Measurements from ENCODE around the gene TWF2. TPM values are rescaled to one million over a fixed set of nuclear protein-coding genes. Genes with fewer than 3 reads are reported as not detected.
"Not testable (repeated sequence)": the region's sequence is repeated elsewhere in the genome, so short reads cannot be mapped to it uniquely, and the experiment has no call there.

TWF2 gene
- total and polyA plus RNA-seq, 12 donors = 13.6 to 95.6 (median 48.4) TPM

DNA sequence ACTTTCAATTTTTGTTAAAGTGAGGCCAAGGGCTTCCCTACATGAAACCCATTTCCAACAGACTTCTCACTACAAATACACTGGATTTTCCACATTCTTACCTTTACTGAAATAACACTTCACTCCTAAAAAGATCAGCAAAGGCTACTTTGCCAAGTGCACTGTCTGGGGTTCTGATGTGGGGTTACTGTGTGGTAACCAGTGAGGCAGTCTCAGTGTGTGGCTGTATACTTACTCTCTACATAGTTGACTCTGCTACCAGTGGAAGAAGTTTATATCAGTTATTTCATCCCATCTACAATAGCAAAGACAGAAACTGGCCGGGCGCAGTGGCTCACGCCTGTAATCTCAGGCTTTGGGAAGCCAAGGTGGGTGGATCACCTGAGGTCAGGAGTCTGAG is 33.9 kb upstream of the TWF2 start:
- Histone ChIP-seq H3K36me3 (replicated peaks in 1 of 2) (peaks cover 0 to 27% of the 10 kb centered on the region in 2 donors), H3K4me1 (replicated peaks in 1 of 2) (peaks cover 40 to 81% of the 10 kb centered on the region in 2 donors), H3K9me3 (replicated peaks in 1 of 3) (no peaks in the 10 kb centered on the region), H3K4me3 (no peak overlapping the region), H3K27ac (peak overlapping the region in 1 of 5 donors; percentile 7), H3K27me3 (no peaks in the 10 kb centered on the region)
- DNase-seq = peak in 1 of 7 donors; percentile 35
- intact Hi-C loops (cut with DNase I) = no loop called here
- no peak for TF ChIP-seq POLR2A (IDR thresholded peaks at IDR 0.05)
- TF ChIP-seq CTCF (IDR thresholded peaks at IDR 0.05) = no peak
- WGBS, 4 donors = 60 to 76% (median 68%) methylated on average over 3 of the region's 3 CpGs

DNA sequence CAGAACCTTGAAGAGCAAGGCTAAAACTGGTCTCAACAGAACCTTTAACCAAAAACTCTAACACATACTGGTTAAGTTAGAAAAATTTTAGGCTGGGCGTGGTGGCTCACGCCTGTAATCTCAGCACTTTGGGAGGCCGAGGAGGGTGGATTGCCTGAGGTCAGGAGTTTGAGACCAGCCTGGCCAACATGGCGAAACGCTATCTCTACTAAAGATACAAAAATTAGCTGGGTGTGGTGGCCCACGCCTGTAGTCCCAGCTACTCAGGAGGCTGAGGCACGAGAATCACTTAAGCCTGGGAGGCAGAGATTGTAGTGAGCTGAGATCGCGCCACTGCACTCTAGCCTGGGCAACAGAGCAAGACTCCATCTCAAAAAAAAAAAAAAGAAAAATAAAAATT is 33.2 kb upstream of the TWF2 start:
- intact Hi-C loops (cut with DNase I); H3K27me3 ChIP-seq; H3K9me3 ChIP-seq (replicated peaks in 1 of 3); H3K4me3 ChIP-seq: not testable (repeated sequence)
- 94 to 97% (median 94%) methylated on average over 9 of the region's 9 CpGs for WGBS, 4 donors
- H3K4me1 ChIP-seq (replicated peaks in 1 of 2) = peaks cover 40 to 80% of the 10 kb centered on the region in 2 donors
- peaks cover 0 to 34% of the 10 kb centered on the region in 2 donors for H3K36me3 ChIP-seq (replicated peaks in 1 of 2)
- peak overlapping the region in 1 of 5 donors; percentile 51 for H3K27ac ChIP-seq
- peak in 1 of 7 donors; percentile 39 for DNase-seq

DNA sequence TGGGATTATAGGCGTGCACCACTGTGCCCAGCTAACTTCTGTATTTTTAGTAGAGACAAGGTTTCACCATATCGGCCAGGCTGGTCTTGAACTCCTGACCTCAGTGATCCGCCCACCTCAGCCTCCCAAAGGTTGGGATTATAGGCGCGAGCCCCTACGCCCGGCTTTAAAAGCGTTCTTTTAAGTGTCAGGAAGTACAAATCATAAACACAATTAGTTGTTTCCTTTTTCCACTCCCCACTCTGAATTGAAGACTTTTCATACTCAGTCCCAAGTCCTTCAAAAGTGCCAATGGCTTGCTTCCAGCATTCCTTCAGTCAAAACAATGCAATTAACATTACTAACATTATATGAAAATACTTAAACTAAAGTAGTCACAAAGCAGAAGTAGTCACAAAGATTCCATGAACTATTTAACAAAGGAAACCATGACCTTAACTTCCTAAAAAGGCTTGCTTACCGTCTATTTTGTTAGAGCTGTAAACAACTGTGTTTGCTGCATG is 31.3 kb upstream of the TWF2 start:
- Histone ChIP-seq H3K27ac (peak overlapping the region in 4 of 5 donors; percentile 22 to 77 (median 62)), H3K4me3 (no peak overlapping the region), H3K4me1 (replicated peaks in 1 of 2) (peaks cover 28 to 63% of the 10 kb centered on the region in 2 donors), H3K9me3 (replicated peaks in 1 of 3) (no peaks in the 10 kb centered on the region), H3K36me3 (replicated peaks in 1 of 2) (peaks cover 0 to 52% of the 10 kb centered on the region in 2 donors), H3K27me3 (no peaks in the 10 kb centered on the region)
- WGBS, 4 donors = 9 to 14% (median 13%) methylated on average over 9 of the region's 9 CpGs
- peak in 2 of 7 donors; percentile 31 to 51 for DNase-seq
- intact Hi-C loops (cut with DNase I) = no loop called here
- TF ChIP-seq POLR2A (IDR thresholded peaks at IDR 0.05) (no peak), CTCF (IDR thresholded peaks at IDR 0.05) (no peak)

DNA sequence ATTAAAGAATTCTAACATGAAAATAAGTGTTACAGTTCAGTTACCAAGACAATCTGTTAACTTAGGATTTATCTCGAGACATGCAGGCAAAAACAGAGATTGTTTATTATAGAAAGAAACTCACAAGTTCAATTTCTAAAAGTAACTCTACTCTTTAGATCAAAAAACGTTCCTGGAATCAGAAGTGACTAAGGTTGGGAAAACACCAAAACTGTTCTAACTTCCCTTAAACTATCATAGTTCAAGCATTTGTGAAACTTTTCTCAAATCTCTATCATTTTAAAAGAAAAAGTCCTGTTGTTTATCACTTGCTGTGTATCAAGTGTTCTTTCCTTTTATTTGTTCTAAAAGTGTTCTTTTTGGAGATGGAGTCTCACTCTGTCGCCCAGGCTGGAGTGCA is 30.8 kb upstream of the TWF2 start:
- Histone ChIP-seq H3K36me3 (replicated peaks in 1 of 2) (peaks cover 0 to 58% of the 10 kb centered on the region in 2 donors), H3K4me1 (replicated peaks in 1 of 2) (peaks cover 28 to 57% of the 10 kb centered on the region in 2 donors), H3K9me3 (replicated peaks in 1 of 3) (no peaks in the 10 kb centered on the region), H3K27me3 (no peaks in the 10 kb centered on the region), H3K4me3 (no peak overlapping the region), H3K27ac (peak overlapping the region in 4 of 5 donors; percentile 22 to 77 (median 62))
- WGBS, 4 donors = 34 to 48% (median 43%) methylated on average over 3 of the region's 3 CpGs
- DNase-seq = no peak
- intact Hi-C loops (cut with DNase I) = no loop called here
- TF ChIP-seq CTCF (IDR thresholded peaks at IDR 0.05) = no peak
- TF ChIP-seq POLR2A (IDR thresholded peaks at IDR 0.05) = no peak

GRCh38 chr3:52268036-52268435 is 29.1 kb upstream of the TWF2 start:
- Histone ChIP-seq H3K4me1 (replicated peaks in 1 of 2) (peaks cover 25 to 42% of the 10 kb centered on the region in 2 donors), H3K27me3 (no peaks in the 10 kb centered on the region), H3K9me3 (replicated peaks in 1 of 3) (no peaks in the 10 kb centered on the region), H3K36me3 (replicated peaks in 1 of 2) (peaks cover 0 to 71% of the 10 kb centered on the region in 2 donors), H3K27ac (peak overlapping the region in 1 of 5 donors; percentile 10), H3K4me3 (no peak overlapping the region)
- TF ChIP-seq POLR2A (IDR thresholded peaks at IDR 0.05) (no peak), CTCF (IDR thresholded peaks at IDR 0.05) (no peak)
- DNase-seq = no peak
- intact Hi-C loops (cut with DNase I) = no loop called here
- 72 to 83% (median 78%) methylated on average over 7 of the region's 7 CpGs for WGBS, 4 donors

Data from adrenal gland (tissue), 12 donors.